ENCODE results near the gene ASB18.
A peak's percentile ranks its signal among the peaks of the same experiment; 100 is the strongest.

Gene ASB18

GRCh38 chr2:236169741-236170589 is 94.2 kb downstream of the ASB18 start (continued):
- TF ChIP-seq ZNF792 (tag by site-specific recombination; IDR thresholded peaks at IDR 0.05): no peak

- no peaks in the 10 kb centered on the region; the same call in 1 of the 2 replicates for H3K4me1 ChIP-seq (ENCODE audit: control insufficient read depth, insufficient read depth, low read length)
- TF ChIP-seq PRDM4 (tag by site-specific recombination; IDR thresholded peaks at IDR 0.05) (no peak), ZNF362 (tag by site-specific recombination; IDR thresholded peaks at IDR 0.05) (no peak), ZIC2 (tag by site-specific recombination; IDR thresholded peaks at IDR 0.05) (no peak), GFI1B (tag by site-specific recombination; IDR thresholded peaks at IDR 0.05) (no peak), ZNF433 (tag by site-specific recombination; IDR thresholded peaks at IDR 0.05; ENCODE audit: low read depth) (no peak), ZNF138 (tag by site-specific recombination; IDR thresholded peaks at IDR 0.05; ENCODE audit: borderline replicate concordance) (no peak), HOXC10 (CRISPR knock-in tag; IDR thresholded peaks at IDR 0.05) (no peak), TRIM28 (IDR thresholded peaks at IDR 0.05; ENCODE audit: borderline replicate concordance, low read length) (no peak), KLF16 (tag by site-specific recombination; IDR thresholded peaks at IDR 0.05) (no peak), KLF9 (tag by site-specific recombination; IDR thresholded peaks at IDR 0.05; ENCODE audit: low read depth) (no peak)
- ChIA-PET CTCF (interaction anchor here (0.5 to 1.3 kb wide), 7 partner anchors 8 to 1023 kb away, joined by 3 to 10 read pairs (median 3); no protein-coding TSS in a partner anchor), POLR2A (no interaction called here)
- H3K36me3 ChIP-seq (ENCODE audit: control insufficient read depth in 2 of 2, insufficient read depth in 1 of 2, low read length in 2 of 2): peaks cover 0 to 31% of the 10 kb centered on the region in 2 experiments; a peak in 1 of 3 replicates
- H3K4me3 ChIP-seq (ENCODE audit: low read depth, low read length): no peak overlapping the region
- no peak overlapping the region for H3K27ac ChIP-seq (ENCODE audit: extremely low read depth, low read depth, low read length)
- H3K9me3 ChIP-seq (ENCODE audit: control insufficient read depth, insufficient read depth, low read depth, low read length): no peaks in the 10 kb centered on the region
Measured at GRCh38 chr2:236169151-236169721, 95.0 kb downstream of the ASB18 start.

- peaks cover 0 to 32% of the 10 kb centered on the region in 2 experiments; a peak in 1 of 3 replicates for H3K36me3 ChIP-seq (ENCODE audit: control insufficient read depth in 2 of 2, insufficient read depth in 1 of 2, low read length in 2 of 2)
- H3K4me3 ChIP-seq (ENCODE audit: low read depth, low read length): peak within 1 kb of the TSS; percentile 74
- H3K4me1 ChIP-seq (ENCODE audit: control insufficient read depth, insufficient read depth, low read length): no peaks in the 10 kb centered on the region; the same call in 1 of the 2 replicates
- POLR2A ChIA-PET: interaction anchor here (0.8 to 1.0 kb wide), 3 partner anchors 10 to 20 kb away, joined by 3 to 5 read pairs (median 3); no protein-coding TSS in a partner anchor
- H3K9me3 ChIP-seq (ENCODE audit: control insufficient read depth, insufficient read depth, low read depth, low read length): no peaks in the 10 kb centered on the region
- H3K27ac ChIP-seq (ENCODE audit: extremely low read depth, low read depth, low read length): peak within 1 kb of the TSS; percentile 60; the same call in 1 of the 2 replicates
- CTCF ChIA-PET: interaction anchor here (0.6 to 1.3 kb wide), 5 partner anchors 9 to 965 kb away, joined by 3 to 10 read pairs (median 4); no protein-coding TSS in a partner anchor
- TF ChIP-seq ZNF133 (tag by site-specific recombination; IDR thresholded peaks at IDR 0.05): no peak
- TF ChIP-seq ZNF529 (tag by site-specific recombination; IDR thresholded peaks at IDR 0.05; ENCODE audit: insufficient replicate concordance): no peak
- peak; percentile 66 for TF ChIP-seq ZBTB8A (tag by site-specific recombination; IDR thresholded peaks at IDR 0.05)
- no peak for TF ChIP-seq ZNF302 (tag by site-specific recombination; IDR thresholded peaks at IDR 0.05; ENCODE audit: low read depth)
- TF ChIP-seq ZFP3 (tag by site-specific recombination; IDR thresholded peaks at IDR 0.05; ENCODE audit: low read depth): no peak
- no peak for TF ChIP-seq HIC1 (tag by site-specific recombination; IDR thresholded peaks at IDR 0.05)
- peak; percentile 52 for TF ChIP-seq ZBTB26 (tag by site-specific recombination; optimal IDR thresholded peaks at IDR 0.05)
- TF ChIP-seq ZNF398 (tag by site-specific recombination; IDR thresholded peaks at IDR 0.05): no peak
- 0 out of 2 replicates have a peak, but pooled peaks have one; percentile 20 for TF ChIP-seq KLF16 (tag by site-specific recombination; IDR thresholded peaks at IDR 0.05)
- TF ChIP-seq SP2 (tag by site-specific recombination; IDR thresholded peaks at IDR 0.05): peak; percentile 49
Measured at GRCh38 chr2:236168110-236169080, 95.8 kb downstream of the ASB18 start, which contains the start of gene GBX2. TSS of gene GBX2 (minus strand) at chr2:236168386. CDS start at chr2:236167971, 415 bp downstream.
